Measurements from ENCODE around the gene CRTAC1. TPM values are rescaled to one million over a fixed set of nuclear protein-coding genes. Genes with fewer than 3 reads are reported as not detected.

The CRTAC1 gene
- total RNA-seq, 1 donor from 2014 or later, result 0.63 TPM

DNA sequence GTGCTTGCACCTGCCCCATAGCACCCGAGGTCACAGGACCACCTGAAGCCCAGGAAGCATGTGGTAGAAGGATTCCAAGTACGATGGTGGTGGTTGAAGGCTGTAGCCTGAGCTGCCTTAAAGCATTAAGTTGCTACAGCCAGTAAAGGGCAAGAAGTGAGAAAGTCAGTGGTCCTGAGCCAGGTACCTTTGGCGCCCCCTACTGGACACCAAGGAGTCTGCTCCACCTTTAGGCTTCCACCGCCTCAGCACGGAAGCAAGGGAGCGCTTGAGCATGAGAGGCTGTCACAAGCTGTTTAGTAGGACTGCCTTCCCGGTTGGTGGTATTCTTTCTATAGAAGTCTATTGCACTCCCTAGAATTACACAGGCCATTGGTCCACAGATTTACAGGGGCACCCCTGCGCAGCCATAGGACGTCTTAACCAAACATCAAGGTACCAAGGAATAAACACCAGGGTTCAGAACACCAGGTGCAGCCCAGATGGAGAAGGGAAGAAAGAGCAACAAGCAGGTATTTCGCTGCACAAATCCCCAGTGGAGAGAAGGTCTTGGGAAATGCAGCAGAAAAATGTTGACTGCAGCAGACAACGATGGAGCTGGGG, 2.2 kb downstream of the CRTAC1 start:
- Mint-ChIP-seq H3K27me3 (ENCODE audit: low read depth) (peaks cover 88% of the 10 kb centered on the region), H3K9me3 (no peaks in the 10 kb centered on the region), H3K27ac (no peak overlapping the region), H3K4me1 (peaks cover 2% of the 10 kb centered on the region), H3K36me3 (no peaks in the 10 kb centered on the region), H3K4me3 (no peak overlapping the region)
- TF ChIP-seq, protein P1, sequence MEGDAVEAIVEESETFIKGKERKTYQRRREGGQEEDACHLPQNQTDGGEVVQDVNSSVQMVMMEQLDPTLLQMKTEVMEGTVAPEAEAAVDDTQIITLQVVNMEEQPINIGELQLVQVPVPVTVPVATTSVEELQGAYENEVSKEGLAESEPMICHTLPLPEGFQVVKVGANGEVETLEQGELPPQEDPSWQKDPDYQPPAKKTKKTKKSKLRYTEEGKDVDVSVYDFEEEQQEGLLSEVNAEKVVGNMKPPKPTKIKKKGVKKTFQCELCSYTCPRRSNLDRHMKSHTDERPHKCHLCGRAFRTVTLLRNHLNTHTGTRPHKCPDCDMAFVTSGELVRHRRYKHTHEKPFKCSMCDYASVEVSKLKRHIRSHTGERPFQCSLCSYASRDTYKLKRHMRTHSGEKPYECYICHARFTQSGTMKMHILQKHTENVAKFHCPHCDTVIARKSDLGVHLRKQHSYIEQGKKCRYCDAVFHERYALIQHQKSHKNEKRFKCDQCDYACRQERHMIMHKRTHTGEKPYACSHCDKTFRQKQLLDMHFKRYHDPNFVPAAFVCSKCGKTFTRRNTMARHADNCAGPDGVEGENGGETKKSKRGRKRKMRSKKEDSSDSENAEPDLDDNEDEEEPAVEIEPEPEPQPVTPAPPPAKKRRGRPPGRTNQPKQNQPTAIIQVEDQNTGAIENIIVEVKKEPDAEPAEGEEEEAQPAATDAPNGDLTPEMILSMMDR (IDR thresholded peaks at IDR 0.05; ENCODE audit: unreplicated experiment), result peak; percentile 85
- peak in 1 of 2 experiments; percentile 41 for DNase-seq (ENCODE audit: low spot score in 2 of 2, unreplicated experiment in 2 of 2)

DNA sequence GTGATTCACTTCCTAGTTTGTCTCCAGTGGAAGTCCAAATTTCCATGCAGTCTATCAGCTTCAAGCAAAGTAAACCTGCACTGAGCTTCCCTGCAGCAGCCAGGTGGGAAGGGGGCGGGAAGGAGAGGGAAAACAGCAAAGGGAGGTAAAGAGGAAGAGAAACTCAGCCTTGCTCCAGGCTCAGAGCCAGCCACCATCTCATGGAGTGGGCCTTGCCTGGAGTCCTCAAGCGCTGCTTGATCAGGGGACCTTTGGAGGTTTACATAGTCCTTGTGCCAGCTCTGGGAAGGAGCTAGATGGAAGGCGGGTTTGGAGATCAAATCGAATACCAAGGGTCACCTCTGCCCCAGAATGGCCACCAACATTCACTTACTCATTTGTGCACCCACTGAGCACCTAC, 7.4 kb downstream of the CRTAC1 start:
- DNase-seq (ENCODE audit: low spot score in 2 of 2, unreplicated experiment in 2 of 2), result no peak

DNA sequence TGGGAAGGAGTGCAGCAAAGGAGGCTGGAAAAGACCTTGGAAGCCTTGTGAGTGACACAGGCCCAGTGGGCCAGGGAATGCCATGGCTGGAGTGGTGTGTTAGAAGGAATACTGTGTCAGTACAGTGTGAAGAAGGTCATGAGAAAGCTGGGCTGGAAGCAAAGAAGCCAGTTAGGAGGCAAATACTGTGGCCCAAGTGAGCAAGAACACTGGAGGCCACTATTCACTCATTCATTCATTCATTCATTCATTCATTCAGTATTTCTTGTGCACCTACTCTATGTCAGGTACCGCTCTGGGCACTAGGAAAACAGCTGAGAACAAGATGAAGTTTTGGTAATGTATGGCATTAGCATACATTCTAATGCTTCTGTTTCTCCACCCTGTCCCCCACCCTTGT, 9.6 kb downstream of the CRTAC1 start:
- no peak overlapping the region for H3K4me3 Mint-ChIP-seq
- DNase-seq (ENCODE audit: low spot score in 2 of 2, unreplicated experiment in 2 of 2), result no peak
- H3K4me1 Mint-ChIP-seq, result no peaks in the 10 kb centered on the region
- H3K36me3 Mint-ChIP-seq, result no peaks in the 10 kb centered on the region
- TF ChIP-seq, protein P1 (IDR thresholded peaks at IDR 0.05; ENCODE audit: unreplicated experiment), result no peak
- H3K9me3 Mint-ChIP-seq, result no peaks in the 10 kb centered on the region
- peaks cover 84% of the 10 kb centered on the region for H3K27me3 Mint-ChIP-seq (ENCODE audit: low read depth)
- H3K27ac Mint-ChIP-seq, result no peak overlapping the region

More for the DNA sequence above, 7.4 kb downstream of the CRTAC1 start:
- H3K4me1 Mint-ChIP-seq, result no peaks in the 10 kb centered on the region
- no peak overlapping the region for H3K27ac Mint-ChIP-seq
- H3K36me3 Mint-ChIP-seq, result no peaks in the 10 kb centered on the region
- TF ChIP-seq, protein P1 (IDR thresholded peaks at IDR 0.05; ENCODE audit: unreplicated experiment), result no peak
- peaks cover 91% of the 10 kb centered on the region for H3K27me3 Mint-ChIP-seq (ENCODE audit: low read depth)
- H3K4me3 Mint-ChIP-seq, result no peak overlapping the region
- H3K9me3 Mint-ChIP-seq, result no peaks in the 10 kb centered on the region

DNA sequence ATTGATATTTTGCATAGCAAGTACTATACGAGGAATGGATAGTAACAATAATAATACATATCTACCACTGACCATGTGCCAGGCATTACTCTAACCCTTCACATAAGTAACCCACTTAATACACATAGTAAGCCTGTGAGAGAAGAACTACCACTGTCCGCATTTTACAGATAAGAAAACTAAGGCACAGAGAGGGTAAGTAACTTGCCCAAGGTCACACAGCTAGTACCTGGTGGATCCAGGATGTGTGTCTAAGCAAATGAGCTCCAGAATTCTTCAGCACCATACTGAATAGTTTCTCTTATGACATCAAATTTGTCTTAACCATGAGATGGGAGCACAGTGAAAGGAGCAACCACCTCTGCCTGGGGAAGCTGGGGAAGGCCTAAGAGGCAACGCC, 10.2 kb downstream of the CRTAC1 start:
- Mint-ChIP-seq H3K4me3 (no peak overlapping the region), H3K36me3 (no peaks in the 10 kb centered on the region), H3K9me3 (no peaks in the 10 kb centered on the region), H3K4me1 (no peaks in the 10 kb centered on the region), H3K27me3 (ENCODE audit: low read depth) (peaks cover 84% of the 10 kb centered on the region), H3K27ac (no peak overlapping the region)
- DNase-seq (ENCODE audit: low spot score in 2 of 2, unreplicated experiment in 2 of 2), result no peak
- TF ChIP-seq, protein P1 (IDR thresholded peaks at IDR 0.05; ENCODE audit: unreplicated experiment), result no peak

DNA sequence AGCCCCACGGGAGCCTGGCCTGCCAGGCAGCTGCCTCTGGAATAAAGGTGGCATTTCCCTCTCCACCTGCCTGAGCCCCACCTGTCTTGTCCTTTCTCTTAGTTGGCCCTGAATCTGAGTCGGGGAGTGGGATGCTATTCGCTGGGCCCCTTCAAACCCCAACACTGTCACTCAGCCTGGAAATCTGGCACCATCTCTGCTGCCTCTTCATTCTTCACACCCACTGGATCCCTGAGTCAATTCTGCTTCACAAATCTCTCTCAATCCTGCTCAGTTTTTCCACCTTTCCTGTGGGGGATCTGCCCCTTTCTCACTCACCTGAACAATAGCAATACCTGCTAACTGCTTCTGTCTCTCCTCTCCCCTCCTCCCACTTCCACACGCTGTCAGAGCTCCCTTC, 10.6 kb downstream of the CRTAC1 start:
- H3K27me3 Mint-ChIP-seq (ENCODE audit: low read depth), result peaks cover 84% of the 10 kb centered on the region

More for the DNA sequence above, 10.6 kb downstream of the CRTAC1 start:
- no peaks in the 10 kb centered on the region for H3K36me3 Mint-ChIP-seq
- no peaks in the 10 kb centered on the region for H3K9me3 Mint-ChIP-seq
- no peaks in the 10 kb centered on the region for H3K4me1 Mint-ChIP-seq
- TF ChIP-seq, protein P1 (IDR thresholded peaks at IDR 0.05; ENCODE audit: unreplicated experiment), result no peak
- no peak overlapping the region for H3K27ac Mint-ChIP-seq
- H3K4me3 Mint-ChIP-seq, result no peak overlapping the region
- no peak for DNase-seq (ENCODE audit: low spot score in 2 of 2, unreplicated experiment in 2 of 2)
